Fibroblast of pulmonary artery (primary cell): ENCODE data around the gene ATP5F1D.

Experiments
- DNase-seq: peaks from one replicate; pipeline ENCODE4 v3.0.0-alpha.2; 2010; ENCODE audit warnings: low read depth
- H3K4me3 ChIP-seq: replicated peaks from 2 replicates; pipeline ENCODE4 v1.5.1; 2011; ENCODE audit warnings: low read depth, mild to moderate bottlenecking, control low read depth, low read length, moderate library complexity
- CTCF ChIP-seq: IDR thresholded peaks from 2 replicates; pipeline ENCODE4 v1.5.1; 2011; ENCODE audit warnings: mild to moderate bottlenecking, control low read depth, low read length, inconsistent platforms; ENCODE audit errors: missing control alignments

Gene ATP5F1D

DNA sequence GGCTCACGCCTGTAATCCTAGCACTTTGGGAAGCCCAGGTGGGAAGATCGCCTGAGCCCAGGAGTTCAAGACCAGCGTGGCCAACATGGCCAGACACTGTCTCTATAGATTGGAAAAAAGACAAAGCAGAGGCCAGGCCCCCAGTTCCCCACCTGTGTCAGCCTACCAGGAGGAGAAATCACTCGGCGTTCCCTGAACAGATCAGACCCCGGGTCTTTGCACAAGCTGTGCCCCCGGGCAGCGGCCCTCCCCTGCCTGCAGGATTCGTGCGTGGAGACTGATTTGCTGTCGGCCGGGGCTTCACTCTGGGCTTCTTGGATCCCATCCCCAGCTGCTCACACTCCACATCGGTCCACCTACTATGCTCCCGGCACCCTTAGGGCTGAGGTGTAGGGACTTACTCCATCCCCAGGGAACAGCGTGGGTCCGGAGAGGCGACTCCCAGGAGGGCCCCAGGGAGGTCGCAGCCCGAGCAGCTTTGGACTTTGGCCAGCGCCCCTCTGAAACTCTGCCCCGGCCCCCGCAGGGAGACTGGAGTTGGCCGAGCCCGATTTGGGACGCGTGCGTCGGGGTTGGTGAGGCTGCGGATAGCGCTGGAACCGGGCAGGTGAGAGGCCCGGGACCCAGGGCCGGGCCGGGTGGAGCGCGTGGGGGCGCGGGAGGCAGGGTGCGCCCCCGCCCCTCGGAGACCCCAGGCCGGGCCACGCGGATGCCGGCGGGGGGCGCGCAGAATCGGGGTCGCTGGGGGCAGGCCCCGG, 43.6 kb downstream of the ATP5F1D start:
- no peak overlapping the region for H3K4me3 ChIP-seq
- no peak for DNase-seq
- no peak for TF ChIP-seq CTCF

- no peak for TF ChIP-seq CTCF
- no peak for DNase-seq
- H3K4me3 ChIP-seq = no peak within 1 kb of the TSS
Observed at GRCh38 chr19:1285737-1286360, 44.3 kb downstream of the ATP5F1D start, which contains the start of gene EFNA2. EFNA2 (plus strand) TSS chr19:1285873; CDS start chr19:1286169, 296 bp downstream.

DNA sequence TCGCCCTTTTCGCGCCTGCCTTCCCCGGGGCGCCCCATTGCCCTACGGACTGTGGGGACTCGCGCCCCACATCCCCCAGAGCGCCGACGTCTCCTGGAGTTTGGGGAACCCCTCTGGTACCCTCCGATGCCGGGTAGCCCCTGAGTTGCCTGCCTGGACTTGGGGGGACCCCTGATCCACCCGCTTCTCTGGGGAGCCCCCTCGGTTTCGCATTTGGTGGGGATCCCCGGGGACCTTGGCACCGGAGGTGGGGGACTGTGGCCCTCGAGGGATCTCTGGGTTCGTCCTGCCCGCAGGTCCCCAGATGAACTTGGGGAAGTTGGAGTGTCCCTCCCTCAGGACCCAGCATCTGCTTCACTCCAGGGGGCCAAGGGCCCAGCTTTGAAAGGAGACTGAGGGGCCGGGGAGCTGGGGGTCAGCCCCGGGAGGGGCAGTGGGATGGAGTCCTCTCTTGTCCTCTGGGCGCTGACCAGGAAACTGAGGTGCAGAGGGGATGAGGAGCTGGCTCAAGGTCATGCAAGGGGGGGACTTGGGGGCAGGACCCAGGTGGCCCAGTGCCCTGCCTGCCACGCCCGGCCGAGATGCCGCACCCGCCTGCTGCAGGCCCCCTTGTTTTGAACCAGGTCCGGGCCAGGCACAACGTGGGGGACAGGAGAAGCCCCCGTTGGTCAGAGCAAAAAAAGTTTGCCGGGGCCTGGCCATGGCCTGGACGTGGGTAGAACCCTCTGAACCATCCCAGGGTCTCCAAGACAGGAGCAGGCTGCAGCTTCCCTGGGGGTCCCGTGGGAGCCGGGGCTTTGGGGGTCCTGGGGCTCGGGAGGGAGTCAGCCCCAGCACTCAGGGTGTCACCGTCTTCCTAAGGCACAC, 45.2 kb downstream of the ATP5F1D start:
- H3K4me3 ChIP-seq = no peak overlapping the region
- no peak for TF ChIP-seq CTCF
- no peak for DNase-seq

DNA sequence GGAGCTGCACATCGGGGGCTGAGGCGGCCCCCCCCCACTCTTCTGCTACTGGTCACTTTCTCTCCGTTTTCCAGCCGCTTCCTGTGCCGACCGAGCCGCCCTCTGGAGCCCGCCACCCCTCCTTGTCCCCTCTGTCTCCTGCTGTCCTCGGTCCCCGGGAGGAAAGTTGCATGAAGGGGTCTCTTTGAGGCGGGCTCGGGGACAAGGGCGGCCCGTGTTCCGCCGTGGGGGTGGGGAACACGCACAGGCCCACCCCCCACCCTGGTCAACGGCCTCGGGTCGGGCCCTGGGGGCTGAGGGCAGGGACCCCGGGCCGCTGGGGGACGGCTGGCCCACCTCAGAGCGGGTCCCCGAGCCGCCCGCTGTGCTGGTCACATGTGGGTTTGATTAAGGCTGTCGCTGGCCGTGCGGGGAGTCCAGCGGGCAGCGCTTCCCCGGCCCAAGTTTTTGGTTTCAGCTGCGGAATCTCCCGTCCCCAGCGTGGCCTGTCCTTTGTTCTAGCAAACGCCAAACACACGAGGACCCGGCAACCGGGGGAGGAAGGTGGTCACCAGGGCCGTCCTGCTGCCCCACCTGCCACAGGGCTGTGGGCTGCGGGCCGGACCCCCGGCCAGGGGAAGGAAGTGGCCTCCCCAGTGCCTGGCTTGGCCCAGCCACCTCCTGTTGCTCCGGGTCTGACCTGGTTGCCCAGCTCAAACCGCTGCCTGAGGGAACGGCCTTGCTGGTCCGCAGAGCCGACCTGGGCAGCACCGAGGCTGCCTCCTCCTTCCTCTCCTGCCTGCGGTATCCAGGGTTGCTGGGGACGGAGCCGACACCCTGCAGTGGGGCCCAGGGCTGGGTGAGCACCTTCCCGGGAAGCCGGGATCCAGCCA, 46.0 kb downstream of the ATP5F1D start:
- TF ChIP-seq CTCF = no peak
- no peak overlapping the region for H3K4me3 ChIP-seq
- no peak for DNase-seq

DNA sequence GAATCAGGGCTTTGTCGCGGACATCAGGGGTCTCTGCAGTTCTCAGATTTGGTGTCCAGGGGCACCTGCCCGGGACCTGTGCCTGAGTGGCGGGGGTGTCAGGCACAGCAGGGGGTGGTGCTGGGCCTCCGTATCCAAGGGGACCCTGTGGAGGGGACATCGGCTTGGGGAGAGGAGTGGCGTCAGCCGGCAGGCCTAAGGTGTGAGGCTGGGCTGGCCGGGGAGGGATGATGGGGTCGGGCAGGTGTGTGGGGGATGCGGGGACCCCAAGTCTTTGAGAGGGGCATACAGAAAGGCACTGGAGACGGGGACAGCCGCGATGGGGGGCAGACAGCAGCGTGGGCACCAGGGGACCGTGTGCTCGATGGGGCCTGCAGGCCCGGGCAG, 46.7 kb downstream of the ATP5F1D start:
- DNase-seq = no peak
- no peak overlapping the region for H3K4me3 ChIP-seq
- TF ChIP-seq CTCF = no peak
